GM19328 (cell line): Measurements from ENCODE around the gene EXOSC1.
"Not testable (repeated sequence)": the region's sequence is repeated elsewhere in the genome, so short reads cannot be mapped to it uniquely, and the experiment has no call there.

ENCODE experiments used
- ATAC-seq: cut with Tn5 transposase; IDR thresholded peaks from one replicate; pipeline ENCODE4 v1.9.1; 2021; ENCODE audit warnings: mild to moderate bottlenecking, moderate library complexity; ENCODE audit not compliant: unreplicated experiment

Gene EXOSC1

DNA sequence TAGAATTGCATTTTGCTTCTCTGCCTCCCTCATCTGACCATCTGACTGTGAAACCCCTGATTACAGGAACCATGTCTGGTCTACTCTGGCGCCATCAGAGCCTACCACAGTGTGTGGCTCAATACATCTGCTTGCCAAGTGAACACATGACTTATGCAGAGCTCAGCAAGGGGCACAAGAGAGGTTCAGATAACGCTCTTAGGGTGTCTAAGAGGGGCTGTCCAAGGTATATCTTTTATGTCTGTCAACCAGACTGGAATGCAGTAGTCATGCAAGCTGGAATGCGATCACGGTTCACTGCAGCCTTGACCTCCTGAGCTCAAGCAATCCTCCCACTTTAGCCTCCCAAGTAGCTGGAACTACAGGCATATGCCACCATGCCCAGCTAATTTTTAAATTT, 34.4 kb downstream of the EXOSC1 start:
- ATAC-seq, result no peak

DNA sequence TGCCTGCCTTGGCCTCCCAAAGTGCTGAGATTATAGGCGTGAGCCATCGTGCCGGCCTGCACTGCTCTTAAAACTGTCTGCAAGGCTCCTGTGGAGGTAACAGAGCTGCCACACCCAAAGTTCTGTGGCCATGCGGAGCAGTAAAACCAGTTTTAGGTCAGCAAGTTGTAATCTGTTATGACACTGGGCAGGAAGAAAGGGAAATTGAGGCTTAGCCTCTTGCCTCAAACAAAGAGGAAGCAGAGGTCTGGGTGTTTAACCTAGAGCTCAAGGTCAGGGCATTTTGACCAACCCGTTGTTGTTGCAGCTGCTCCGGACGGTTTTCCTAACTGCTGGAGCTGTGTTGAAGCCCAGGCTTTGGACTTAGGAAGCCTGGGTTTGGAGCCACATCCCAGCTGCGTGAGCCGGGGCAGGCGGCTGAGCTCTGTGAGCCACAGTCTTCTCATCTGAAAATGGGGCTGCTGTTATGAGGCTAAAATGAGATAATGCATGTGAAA, 37.3 kb downstream of the EXOSC1 start:
- no peak for ATAC-seq

DNA sequence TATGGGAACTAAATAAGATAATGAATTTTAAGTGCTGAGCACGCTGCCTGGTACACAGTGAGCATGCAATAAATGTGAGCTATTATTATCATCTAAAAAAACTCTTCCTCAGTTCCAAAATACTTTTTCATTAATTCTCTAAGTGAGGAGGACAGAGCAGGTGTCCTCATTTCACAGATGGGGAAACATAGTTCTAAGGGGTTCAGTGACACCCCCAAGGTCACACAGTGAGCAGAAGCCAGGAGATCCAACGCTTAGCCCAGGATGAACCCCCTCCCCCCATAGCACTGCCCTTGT, 37.9 kb downstream of the EXOSC1 start:
- no peak for ATAC-seq

DNA sequence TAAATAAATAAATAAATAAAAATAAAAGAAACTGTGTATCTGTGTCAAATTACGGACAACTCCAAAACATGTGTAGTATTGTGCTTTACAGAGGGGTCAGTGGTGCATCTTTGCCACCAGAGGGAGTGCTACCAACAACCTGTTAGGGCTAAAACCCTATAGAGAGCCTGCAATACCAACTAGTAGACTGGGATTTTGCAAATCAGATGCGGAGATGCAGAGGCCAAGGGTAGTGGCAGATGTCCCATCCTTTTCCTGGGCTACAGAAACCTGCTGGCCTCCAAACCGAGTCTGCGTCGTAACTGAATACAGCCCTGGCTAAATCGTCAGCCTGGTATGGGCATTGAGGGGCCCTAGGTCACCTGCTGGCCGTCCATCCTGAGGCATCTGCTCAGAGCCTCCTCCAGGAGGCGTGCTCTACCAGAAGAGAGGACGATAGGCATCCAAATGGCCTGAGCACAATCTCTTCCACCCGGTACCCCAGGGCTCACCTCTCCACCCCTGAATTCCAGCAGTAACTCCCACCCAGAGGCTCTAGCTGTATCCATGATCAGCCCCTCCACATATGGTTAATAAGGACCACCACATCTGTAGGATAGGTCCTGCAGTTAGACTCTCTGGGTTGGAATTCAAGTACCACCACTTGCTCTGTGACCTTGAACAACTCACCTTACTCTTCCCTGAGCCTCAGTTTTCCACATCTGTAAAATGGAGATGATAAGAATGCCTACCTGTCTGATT, 38.4 kb downstream of the EXOSC1 start:
- ATAC-seq, result peak; percentile 94

DNA sequence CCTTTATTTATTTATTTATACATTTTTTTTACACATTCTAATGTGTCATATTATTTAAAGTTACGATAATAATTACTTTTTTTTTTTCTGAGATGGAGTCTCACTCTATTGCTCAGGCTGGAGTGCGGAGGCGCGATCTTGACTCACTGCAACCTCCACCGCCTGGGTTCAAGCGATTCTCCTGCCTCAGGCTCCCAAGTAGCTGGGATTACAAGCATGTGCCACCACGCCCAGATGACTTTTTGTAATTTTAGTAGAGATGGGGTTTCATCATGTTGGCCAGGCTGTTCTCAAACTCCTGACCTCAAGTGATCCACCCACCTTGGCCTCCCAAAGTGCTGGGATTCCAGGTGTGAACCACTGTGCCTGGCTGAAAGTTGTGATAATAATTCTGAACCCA, 39.3 kb downstream of the EXOSC1 start:
- not testable (repeated sequence) for ATAC-seq

DNA sequence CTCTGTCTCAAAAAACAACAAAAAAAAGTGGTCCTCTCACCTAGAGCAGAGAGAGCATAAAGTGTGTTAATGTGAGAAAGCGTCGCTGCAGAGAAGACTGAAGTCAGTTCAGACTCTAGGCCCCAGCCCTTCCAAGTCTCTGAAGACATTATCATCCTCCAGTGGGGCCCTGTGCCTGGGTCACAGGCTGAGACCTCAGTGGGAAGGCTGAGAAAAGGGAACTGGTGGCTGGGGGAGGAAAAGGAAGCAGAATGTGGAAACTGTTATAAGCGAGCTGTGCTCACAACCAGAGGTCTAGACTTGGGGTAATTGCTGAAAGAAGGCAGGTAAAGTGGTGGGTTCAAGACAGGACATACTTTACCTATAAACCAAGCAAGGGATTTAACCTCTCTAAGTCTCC, 39.7 kb downstream of the EXOSC1 start:
- no peak for ATAC-seq

DNA sequence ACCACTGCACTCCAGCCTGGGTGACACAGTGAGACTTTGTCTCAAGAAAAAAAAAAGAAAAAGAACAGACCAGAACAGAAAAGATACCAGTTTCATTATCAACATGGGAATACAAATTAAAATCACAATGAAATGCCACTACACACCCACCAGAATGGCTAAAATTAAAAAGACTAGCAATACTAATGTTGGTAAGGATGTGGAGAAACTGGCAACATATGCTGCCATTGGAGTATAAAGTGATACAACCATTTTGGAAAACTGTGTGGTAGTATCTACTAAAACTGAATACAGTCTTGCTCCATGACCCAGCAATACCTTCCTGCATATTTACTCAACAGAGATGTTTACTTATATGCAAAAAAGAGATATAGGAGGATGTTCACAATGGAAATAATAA, 41.8 kb downstream of the EXOSC1 start:
- ATAC-seq, result no peak

DNA sequence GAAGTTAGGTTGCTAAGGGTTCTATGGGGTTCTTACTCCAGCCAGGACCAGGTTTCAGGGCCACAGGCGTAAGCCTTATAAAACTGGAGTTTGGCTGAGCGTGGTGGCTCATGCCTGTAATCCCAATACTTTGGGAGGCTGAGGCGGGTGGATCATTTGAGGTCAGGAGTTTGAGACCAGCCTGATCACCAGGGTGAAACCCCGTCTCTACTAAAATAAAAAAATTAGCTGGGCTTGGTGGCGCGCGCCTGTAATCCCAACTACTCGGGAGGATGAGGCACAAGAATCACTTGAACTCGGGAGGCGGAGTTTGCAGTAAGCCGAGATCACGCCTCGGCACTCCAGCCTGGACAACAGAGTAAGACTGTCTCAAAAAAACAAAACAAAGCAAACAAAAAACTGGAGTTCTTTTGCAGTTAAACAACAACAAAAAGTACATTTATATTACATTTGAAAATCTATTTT, 44.3 kb downstream of the EXOSC1 start:
- ATAC-seq, result no peak

DNA sequence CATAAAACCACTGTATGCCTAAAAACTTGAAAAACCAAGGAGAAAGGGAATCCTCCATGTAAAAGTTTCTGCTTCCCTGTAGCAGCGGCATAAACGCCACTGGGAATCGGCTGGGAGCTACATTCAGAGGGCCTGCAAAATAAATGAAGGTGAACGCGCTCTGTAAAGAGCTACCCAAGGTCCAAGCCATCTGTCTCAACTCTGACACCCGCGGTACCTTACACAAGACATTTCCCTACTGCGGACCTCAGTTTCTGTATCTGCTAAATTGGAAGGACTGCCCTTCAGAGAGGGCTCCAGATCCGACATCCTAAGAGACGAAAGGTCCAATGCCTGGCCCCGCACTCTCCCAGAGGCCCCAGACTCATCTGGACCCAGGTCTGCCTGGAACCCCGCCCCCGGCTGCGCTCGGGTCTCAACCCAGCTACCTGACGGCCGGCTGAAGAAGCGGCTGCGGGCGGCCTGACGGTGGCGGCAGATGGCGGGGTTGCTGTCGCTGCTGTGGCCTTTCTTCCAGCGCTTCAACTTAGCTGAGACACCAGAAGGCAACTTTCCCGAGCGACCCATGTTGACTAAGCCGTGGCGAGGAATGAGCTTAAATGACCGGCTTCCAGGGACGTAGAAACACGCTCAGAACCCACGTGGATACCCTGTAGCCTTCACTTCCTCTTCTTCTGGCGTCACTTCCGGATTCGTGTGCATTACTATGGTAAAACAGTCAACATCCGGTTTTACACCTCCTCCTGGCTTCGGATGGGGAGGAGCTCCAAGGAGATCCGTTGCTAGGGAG, 44.9 kb downstream of the EXOSC1 start, which contains the start of gene RRP12:
RRP12 (minus strand) TSS at position 676 of the 790 bp plus-strand sequence; CDS start at position 567, 109 bp downstream.
- peak; percentile 94 for ATAC-seq

DNA sequence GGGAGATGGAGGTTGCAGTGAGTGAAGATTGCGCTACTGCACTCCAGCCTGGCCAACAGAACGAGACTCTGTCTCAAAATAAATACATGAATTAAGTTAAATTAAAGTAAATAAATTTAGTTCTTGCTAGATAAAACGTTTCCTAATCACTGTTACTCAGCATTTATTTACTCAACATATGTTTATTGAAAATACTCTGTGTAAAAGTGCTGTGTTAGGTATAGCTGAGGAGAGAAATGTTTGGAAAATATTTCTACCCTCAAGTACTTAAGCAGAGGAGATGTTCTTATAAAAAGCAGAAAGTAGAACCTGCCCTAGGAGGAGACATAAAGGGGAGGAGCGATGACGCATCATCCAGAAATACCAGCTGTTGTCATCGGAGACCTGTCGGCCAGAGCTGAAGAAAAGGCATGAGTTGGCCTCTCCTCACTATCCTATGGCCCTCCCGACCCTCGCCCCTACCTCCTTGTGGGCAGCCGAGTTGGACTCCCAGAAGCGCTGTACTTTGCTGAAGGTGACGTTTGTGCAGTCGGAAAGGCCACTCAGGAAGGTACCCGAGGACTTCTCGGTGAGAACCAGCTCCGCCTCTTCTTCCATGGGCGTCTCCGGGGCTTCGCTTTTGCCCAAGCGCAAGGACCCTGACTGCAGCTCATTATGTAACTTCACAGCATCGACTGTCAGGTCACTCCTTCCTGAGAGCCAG, 45.8 kb downstream of the EXOSC1 start:
- ATAC-seq, result no peak

DNA sequence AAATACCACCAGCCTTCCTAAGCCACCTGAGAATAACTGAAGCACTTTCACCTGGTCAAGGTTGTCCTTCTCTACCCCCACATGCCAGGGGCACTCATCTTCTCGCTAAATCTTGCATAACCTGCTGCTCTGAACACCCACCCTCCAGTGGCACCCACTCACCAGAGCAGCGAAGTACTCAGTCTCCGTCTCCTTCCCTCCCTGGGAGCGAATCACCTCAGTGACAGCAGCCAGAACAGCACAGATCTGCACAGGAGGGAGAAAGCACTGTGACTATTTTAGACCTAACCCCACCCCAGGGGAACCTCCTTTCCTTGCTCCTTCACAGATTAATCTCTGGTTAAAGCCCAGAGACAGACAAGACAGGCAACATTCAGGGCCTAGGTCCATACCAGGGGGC, 49.8 kb downstream of the EXOSC1 start:
- ATAC-seq, result no peak

DNA sequence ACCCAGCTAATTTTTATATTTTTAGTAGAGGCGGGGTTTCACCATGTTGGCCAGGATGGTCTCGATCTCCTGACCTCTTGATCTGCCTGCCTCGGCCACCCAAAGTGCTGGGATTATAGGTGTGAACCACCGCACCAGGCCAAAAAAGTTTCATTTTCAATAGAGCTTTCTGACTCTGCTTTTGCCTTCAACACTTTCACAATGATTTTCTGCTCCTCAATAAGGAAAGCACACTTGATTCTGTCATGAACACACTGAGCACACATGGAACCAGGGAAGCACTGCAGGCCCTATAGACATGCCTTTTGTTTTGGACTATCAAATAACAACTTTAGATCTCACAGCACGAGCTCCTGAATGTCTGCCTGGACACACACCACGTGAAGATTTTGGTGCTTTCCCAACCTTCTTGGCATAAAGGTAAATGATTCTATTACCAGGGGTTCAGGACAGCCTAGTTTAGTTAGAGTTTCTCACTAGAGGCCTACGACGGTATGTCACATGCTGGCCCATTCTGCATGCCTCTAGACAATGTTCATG, 52.7 kb downstream of the EXOSC1 start:
- ATAC-seq, result no peak

DNA sequence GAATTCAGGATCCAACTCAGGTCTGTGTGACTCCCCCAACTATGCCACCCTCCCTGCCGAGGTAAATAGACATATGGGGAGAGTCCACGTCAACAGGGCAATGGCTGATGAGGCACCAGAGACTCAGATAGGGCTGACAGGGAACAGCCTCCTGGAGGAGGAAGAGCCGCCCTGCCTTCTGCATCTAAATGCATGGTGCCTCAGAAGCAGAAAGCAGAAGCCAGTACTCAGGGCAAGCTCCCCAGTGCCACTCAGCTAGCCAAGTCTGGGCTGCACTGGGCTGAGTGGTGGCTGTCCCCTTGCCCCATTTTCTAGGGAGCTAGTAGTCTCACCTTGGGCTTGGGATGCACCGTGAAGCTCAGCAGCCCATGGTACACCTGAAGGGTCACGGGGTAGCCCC, 55.7 kb downstream of the EXOSC1 start:
- no peak for ATAC-seq

DNA sequence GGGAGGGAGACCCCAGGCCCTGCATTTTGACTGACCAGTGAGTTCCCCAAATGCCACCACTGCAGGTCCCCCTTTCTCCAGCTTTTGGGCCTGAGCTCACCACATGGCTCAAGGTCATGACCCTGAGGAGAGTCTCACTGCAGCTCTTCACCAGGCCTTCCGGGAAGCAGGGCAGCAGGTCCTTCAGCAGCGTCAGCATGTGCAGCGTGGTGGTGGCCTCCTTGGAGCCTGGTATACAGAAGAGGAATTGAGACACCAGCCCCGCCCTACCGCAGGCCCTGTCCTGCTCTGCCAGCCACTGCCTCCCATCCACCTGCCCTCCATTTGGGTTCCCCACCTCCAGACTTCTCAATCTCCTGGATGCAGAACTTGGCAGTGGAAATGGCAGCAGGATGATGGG, 57.7 kb downstream of the EXOSC1 start:
- ATAC-seq, result no peak
